TTC549 (cell line): ENCODE data around the gene JMJD6.
"Not testable (repeated sequence)": the region's sequence is repeated elsewhere in the genome, so short reads cannot be mapped to it uniquely, and the experiment has no call there.

Experiments
- FAIRE-seq: peaks from 2 replicates; lab custom pipeline; 2012; peaks lifted over from hg19 to GRCh38; lab: Jason Lieb, UNC

Gene JMJD6

DNA sequence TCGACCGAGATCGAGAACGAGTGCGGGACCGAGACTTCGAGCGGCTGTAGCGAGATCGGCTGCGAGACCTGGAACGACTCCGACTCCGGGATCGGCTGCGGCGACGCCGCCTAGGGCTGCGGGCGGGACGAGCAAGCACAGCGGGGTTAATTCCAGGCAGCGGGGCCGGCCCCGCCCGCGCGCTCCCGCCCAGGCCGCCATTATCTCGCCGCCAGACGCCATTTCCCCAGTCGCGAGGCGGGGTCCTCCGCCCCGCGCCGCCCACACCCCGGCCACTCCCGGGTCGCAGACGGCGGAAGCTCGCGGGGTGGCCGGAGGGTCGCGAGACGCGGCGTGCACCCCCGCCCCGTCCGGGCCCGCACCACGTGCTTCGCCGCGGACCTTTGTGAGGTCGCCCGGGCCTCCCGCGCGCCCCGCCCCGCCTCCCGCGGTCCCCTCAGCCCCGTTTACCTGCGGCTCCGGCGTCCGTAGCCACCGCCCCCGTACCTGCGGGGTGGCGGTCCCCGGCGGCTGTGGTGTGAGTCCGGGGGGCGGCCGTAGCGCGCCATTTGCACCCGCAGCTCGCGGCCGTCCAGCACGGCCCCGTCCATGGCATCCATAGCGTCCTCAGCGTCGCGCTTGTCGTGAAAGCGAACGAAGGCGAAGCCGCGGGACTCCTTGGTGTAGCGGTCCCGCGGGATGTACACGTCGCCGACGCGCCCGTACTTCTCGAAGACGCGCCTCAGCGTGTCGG is 10.1 kb upstream of the JMJD6 start:
- FAIRE-seq: no peak

DNA sequence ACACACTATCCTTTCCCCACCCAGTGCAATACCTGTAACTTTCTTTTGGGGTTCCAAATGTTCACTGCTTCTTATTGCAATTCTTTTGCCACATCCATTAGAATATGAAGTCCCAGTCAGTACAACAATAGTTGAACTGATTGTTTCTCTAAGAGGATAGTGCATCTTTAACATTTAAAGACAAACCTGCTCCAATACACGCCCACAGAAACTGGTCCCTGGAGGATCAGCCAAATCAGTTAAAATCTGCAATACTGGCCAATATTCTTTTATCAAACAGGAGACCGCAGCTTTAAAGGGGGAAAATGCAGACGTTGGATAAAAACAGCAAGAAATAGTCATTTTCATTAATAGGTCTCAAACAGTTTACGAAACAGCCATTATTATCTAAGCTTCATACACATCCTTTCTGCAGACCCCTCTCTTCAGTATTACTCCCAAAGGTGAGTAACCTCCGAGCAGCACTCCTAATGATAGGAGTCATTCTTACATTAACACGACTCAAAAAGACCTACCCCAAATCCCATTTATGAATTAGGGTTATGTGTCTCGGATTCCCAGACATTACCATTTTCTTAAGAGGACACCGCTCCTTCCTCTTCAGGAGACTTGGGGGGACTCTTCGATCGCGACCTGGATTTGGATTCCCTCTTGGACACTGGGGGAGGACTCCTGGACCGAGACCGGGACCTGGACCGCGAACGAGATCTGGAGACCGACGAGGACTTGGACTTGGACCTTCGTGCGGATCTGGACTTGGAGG is 9.4 kb upstream of the JMJD6 start:
- FAIRE-seq: no peak

DNA sequence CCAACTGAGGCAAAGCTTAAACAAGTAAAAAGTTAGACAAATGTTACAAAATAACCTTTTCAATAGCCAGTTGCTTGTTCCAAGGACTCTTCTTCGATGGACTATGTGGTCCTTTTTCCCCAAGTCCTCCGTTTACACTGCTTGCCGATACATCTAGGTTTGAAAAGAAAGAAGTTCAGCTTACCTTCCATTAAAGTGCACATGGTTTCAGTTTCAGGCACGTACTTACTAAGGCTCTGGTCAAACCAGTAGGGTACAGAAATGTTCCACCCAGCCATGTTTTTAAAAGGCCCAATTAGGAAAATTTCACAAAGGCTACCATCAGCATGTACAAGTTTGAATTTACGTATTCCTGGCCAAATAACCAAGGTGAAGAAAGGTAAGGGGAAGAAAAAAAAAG is 8.6 kb upstream of the JMJD6 start:
- no peak for FAIRE-seq

DNA sequence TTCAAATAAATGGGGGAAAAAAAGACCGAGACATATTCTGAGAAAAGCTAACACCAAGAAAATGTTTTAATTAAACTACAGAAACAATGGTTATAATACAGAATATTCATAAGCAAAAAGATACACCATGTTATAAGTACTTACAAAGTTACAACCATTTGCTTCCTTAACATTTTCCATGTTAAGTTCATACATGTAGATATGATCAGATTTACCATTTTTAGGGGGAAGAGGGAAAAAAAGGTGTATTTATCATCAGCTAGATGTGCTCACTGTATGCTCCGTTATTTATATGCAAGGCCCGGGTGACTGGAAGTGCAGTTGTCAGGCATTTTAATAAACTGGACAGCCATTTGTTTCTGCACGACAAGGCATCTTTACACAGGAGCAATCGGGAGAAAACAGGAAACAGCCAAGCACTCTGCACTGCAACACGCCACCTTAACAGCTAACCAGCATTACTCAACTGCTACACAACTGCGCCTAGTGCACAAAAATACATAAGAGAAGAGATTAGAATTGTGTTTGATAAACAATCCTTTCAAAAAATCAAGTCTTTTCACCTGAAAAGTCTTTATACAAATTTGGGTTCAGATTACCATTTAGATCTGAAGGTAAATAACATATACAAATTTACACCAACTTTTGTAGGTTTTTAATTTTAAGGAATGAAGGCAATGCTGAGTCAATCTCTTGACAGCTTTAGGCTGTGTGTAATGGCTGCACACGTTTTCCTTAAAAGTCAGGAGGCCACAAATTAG is 7.9 kb upstream of the JMJD6 start:
- no peak for FAIRE-seq

DNA sequence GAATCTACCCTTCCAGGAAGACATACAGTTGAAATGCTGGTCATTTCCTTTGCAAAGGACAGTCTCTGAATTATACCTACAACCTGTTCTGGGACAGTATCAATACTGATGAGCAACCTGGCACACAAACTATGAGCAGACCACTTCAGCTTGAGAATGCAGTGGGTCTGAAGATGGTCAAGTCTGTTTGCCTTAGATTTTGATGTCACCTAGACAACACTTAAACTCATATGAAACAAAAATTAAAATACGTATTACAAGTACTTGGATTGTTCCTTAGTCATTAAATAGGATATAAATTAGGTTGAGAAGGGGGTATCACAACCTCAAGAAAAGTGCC is 7.2 kb upstream of the JMJD6 start:
- FAIRE-seq: no peak

DNA sequence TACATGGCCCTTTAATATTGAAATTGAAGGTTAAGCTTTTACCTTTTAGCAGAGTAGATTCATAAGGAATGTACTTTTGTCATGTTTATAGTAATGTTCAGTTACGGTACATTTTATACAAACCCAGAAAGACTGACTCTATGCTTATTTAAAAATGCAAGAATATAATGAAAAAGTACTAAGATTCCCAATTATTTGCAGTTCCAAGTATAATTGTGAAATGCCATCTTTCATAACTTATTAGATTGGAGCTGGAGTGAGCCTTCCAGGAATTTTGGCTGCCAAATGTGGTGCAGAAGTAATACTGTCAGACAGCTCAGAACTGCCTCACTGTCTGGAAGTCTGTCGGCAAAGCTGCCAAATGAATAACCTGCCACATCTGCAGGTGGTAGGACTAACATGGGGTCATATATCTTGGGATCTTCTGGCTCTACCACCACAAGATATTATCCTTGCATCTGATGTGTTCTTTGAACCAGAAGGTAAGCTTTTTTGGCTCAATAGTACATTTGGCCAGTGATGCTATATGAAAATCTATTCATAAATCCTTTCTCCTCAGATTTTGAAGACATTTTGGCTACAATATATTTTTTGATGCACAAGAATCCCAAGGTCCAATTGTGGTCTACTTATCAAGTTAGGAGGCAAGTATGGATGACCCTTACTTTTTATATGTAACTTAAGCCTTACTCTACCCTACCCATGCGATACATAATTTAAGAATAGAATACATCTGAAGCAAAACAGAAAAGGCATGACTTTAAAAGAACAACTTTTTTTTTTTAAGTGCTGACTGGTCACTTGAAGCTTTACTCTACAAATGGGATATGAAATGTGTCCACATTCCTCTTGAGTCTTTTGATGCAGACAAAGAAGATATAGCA is 6.6 kb upstream of the JMJD6 start:
- FAIRE-seq: no peak

DNA sequence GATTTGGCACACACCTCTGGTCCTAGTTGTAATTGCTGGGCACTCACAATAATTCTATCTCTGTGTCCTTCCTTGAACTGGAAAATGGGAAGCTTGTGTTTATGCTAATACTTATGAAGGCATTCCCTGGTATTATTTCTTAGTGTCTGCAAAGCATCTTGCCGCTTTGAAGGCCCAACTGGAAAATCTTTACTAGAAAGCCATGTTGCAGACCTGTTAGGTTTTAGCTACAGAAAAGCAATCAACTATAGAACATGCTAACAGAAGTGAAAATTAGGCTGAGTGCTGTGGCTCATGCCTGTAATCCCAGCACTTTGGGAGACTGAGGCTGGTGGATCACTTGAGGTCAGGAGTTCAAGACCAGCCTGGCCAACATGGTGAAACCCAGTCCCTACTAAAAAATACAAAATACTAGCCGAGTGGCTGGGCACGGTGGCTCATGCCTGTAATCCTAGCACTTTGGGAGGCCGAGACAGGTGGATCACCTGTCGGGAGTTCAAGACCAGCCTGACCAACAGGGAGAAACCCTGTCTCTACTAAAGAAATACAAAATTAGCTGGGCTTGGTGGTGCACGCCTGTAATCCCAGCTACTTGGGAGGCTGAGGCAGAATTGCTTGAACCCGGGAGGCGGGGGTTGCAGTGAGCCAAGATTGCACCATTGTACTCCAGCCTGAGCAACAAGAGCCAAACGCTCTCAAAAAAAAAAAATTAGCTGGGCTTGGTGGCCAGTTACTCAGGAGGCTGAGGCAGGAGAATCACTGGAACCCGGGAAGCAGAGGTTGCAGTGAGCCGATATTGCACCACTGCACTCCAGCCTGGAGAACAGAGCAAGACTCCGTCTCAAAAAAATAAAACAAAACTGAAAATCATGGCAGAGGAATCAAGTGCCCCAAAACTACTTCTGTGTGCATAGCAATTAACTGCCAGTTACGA is 5.7 kb upstream of the JMJD6 start:
- FAIRE-seq: not testable (repeated sequence)

DNA sequence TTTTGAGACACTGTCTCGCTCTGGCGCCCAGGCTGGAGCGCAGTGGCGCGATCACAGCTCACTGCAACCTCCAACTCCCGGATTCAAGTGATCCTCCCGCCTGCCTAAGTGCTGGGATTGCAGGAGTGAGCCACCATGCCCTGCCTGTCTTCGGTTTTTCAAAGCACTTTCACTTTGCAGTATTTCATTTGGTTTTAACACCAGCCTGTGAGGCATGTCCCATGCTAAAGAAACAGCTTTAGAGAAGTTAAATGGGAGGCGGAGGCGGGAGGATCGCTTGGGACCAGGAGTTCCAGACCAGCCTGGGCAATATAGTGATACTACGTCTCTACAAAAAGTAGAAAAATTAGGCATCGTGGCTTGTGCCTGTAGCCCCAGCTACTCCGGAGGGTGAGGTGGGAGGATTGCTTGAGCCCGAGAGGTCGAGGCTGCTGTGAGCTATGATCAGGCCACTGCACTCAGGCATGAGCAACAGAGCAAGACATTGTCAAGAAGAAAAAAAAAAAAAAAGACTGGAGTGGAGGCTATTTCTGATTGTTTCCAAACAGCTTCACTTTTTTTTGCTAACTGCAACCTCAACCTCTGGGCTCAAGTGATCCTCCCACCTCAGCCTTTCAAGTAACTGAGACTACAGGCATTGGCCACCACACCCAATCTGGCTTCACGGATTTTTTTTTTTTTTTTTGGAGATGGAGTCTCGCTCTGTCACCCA is 1.5 kb upstream of the JMJD6 start:
- FAIRE-seq: no peak

DNA sequence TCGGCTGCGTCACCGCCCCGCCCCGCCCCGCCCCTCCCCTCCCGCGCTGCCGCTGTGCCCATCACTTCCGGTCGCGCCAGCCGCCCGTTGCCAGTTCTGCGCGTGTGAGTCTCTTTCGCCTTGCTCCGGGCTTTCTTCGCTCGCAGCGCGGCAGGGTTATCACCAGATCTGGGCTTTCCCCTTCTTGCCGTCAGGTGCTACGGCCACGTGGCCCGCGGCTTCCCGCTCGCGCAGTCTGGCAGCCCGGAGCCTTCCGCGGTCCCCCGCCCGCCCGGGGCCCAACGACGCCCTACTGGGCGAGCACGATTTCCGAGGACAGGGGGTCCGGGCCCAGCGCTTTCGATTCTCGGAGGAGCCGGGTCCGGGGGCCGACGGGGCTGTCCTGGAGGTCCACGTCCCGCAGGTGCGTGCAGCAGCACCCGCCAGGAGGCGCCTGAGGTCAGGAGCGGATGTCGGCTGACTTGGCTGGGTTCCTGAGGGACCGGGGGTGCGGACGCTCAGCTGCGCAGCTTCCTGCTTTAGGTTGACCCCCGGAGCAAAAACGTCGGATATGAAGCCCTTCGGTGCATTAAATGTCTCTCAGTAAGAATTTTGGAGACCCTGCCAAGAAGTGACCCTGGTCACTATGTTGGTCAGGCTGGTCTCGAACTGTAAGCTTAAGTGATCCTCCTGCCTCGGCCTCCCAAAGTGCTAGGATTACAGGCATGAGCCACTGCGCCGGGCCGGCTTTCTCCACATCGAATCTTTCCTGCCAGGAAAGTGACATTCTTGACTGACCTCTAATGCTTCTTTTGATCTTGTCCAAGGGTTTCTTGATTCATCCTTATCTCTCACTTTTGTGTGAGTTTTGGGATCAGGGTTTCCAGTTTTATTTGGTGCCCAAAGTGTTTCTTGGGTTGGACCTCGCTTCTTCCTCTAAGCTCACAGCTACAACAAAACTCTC is 641 bp upstream of the JMJD6 start, which contains the start of gene METTL23:
Gene METTL23 (plus strand): TSS at position 64 of the 943 bp plus-strand sequence. CDS start 2,872 bp downstream, outside the sequence.
- no peak for FAIRE-seq

DNA sequence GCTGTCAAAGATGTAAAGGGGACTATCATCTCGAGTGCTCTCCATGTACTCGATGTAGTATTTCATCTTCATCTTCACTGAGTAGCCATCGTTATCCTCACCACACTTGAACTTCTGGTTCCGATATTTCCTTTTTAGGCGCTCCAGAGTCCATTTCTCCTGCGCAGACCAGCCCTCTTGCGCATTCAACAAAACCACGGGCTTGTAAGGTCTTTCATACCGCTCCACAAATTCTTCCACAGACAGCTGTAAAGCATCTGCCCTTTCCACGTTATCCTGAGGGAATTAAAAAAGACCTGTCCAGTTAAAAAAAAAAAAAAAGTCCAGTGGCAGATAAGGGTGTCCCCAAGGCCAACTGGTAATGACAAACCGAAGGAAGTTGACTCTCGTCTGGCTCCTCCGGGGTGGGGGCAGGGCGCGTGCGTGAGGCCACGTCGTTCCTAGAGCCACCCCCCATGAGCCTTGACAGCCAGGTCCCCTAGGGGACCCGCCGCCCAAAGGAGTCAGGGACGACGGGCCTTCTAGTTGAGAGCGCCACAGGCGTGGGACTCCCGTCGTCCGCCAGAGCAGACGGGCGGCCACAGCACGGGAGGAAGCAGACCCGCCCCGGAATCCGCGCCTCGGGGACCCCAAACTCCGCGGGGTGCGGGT is 701 bp downstream of the JMJD6 start:
- FAIRE-seq: no peak

DNA sequence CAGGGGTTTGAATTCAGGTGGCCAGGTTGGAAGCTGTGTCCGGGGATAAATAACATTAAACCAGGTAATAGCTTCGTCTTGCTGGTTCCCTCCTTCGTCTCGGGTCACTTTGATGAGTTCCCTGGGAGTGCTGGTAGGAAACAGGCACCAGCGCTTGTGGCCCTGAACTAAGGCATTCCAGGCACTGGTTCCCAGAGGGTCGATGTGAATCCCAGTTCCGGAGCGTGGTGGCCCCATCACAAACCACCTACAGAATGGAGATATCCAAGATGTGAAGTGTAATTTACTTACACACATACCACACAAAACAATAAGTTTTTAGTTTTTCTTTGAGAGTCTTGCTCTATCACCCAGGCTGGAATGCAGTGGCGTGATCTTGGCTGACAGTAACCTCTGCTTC is 2.6 kb downstream of the JMJD6 start:
- no peak for FAIRE-seq

DNA sequence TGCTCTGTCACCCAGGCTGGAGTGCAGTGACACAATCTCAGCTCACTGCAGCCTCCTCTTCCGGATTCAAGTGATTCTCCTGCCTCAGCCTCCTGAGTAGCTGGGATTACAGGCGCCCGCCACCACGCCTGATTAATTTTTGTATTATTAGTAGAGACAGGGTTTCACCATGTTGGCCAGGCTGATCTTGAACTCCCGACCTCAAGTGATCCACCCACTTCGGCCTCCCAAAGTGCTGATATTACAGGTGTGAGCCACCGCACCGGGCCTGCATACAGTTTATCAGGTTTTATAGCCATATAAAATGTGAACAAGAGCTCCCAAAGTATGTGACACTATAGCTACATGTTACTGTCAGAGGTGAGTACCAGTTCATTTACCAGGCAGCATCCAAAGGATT is 3.4 kb downstream of the JMJD6 start:
- not testable (repeated sequence) for FAIRE-seq

DNA sequence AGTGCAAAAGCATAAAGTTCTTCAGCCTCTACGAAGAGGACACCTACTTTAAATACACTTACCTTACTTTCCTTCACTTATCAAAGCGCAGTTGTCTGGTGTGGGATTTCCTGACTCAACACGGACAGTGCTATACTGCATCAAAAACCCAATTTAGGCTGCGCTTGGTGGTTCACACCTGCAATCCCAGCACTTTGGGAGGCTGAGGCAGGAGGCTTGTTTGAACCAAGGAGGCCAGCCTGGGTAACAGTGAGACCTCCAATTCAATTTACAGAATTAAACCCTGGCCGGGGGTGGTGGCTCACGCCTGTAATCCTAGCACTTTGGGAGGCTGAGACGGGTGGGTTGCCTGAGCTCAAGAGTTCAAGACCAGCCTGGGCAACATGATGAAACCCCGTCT is 4.1 kb downstream of the JMJD6 start:
- FAIRE-seq: no peak

DNA sequence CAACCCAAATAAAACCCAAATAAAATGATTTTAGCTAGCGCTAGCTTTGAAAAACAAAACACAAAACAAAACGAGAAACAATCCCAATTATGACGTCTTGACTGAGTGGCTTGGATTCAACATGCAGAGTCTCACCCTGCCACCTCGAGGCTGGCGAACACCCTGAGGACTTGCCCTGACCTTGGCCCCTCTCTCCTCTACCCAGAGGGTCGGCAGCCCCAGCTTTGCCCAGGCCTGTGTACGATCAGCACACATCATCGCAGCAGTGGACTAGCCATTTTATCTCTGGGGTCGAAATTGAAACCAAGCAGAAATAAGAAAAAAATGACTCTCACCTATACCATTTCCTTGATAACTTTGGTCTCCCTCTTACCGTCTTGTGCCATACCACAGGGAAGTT is 4.9 kb downstream of the JMJD6 start:
- FAIRE-seq: no peak

DNA sequence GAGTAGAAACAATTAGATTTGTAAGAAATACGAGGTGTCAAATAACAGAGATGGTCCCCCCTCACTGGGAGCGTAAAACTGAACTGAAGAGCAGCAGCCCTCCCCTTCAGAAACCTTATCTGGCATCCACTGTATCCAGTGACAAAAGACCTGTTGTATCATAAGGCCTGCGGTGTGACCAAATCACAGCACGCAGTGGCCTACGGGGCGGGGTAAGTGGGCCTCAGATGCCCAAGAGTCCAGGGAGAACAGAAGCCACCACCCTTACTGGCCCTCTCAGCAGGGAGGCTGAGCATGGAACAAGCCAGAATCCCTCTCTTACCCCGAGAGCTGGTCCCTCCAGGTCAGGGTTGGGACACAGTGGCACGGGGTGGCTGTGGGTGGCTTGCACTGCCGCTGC is 5.5 kb downstream of the JMJD6 start:
- FAIRE-seq: no peak

DNA sequence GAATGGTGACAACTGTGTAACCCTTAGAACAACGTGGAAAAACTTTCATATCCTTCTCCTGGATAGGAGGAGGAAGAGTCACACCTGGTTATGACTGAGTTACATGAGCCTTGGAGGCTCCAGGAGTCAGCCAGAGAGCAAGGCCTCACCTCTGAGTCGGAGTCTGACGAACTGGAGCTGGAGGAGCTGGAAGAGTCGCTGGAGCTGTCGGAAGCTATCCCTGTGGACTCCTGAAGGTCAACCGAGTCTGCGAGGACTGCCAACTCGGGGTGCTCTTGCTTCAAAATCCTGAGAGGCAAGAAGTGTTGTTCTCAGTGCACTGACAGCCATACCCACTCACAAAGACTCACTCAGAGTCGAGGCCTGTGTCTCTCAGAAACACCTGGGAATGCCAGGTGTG is 6.2 kb downstream of the JMJD6 start:
- no peak for FAIRE-seq

DNA sequence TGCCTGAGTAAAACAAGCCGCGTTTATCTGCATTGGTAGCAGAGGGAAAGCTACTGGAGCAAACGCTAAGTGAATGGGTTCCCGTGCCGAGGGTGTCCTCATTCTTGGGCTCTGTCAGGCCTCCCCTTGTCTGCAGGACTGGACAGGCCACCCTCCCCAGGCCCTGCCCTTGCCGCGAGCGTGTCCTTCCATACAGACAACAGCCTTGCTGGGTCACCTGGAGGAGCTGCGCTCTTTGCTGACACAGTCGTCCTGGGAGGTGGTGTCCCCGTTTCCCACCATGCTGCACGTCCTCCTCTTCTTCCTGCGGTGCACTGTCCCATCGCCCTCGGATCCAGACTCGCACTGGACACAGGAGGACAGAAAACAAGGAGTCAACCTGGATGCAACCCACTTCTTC is 7.9 kb downstream of the JMJD6 start:
- no peak for FAIRE-seq

DNA sequence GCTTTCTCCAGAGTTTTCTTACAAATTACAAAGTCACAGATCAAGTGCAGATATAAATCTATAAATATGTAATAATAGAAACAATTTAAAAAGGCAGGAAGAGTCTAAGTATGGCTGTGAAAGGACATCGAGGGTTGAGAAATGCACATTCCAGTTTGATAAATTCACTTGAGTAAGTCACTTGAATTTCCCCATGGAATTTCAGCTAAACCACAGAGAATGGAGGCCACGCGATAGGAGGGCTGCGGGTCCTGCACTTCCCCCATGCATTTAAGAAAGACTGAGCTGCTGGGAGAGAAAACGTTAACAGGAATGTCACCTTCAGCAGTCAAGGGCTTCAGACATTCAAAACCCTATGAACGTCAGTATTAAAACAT is 9.6 kb downstream of the JMJD6 start:
- FAIRE-seq: no peak
